GM21526 (cell line): ENCODE data around the gene SYN1.

Experiments used
- ATAC-seq: cut with Tn5 transposase; IDR thresholded peaks from one replicate; pipeline ENCODE4 v1.9.1; 2021; ENCODE audit warnings: moderate library complexity; ENCODE audit not compliant: unreplicated experiment, low FRiP score

Gene SYN1

DNA sequence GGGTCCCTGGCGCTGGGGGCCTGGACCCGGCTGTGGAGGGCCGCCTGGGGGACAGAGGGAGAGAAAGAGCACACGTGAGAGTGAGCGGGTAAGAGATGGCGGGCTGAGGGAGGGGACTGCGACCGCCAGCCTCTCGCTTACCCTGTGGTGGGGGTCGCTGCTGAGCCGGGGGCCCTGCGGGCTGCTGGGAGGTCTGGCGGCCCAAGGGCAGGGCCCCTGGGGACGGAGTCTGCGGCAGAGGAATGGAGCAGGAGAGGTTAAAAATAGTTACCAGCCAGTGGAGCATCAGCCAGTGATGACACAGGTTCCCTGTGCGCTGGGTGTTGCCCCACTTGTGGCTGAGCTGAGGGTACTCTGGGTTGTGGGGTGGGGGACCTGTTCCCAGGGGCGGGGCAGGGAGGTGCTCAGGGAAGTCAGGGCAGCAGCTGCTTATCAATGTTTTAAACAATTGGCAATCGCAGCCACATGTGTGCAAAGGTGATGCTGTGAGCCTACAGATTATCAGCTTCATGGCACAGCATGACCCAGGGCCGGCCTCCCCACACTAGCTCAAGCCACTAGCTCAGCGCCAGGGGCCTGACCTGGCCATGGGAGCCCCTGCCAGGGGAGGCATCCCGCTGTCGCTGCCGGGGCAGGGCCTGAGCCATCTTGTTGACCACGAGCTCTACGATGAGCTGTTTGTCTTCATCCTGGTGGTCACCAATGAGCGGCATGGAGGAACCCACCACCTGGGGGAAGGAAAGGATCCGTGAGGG, 44.9 kb downstream of the SYN1 start:
- ATAC-seq: no peak

GRCh38 chrX:47574076-47574546, 45.5 kb downstream of the SYN1 start:
- ATAC-seq: no peak

GRCh38 chrX:47573341-47574075, 46.1 kb downstream of the SYN1 start:
- no peak for ATAC-seq

GRCh38 chrX:47572773-47573340, 46.8 kb downstream of the SYN1 start:
- no peak for ATAC-seq

- ATAC-seq: no peak
Measured at GRCh38 chrX:47571896-47572295, 47.8 kb downstream of the SYN1 start.

DNA sequence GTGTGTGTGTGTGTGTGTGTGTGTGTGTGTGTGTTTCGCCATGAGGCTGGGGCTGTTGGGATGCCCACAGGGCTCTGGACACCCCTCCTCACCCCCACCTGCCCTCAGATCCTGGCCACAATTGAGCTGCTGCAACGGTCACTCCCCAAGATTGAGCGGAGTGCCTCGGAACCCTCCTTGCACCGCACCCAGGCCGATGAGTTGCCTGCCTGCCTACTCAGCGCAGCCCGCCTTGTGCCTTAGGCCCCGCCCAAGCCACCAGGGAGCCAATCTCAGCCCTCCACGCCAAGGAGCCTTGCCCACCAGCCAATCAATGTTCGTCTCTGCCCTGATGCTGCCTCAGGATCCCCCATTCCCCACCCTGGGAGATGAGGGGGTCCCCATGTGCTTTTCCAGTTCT, 48.4 kb downstream of the SYN1 start:
- ATAC-seq: no peak

- ATAC-seq: no peak
Measured at GRCh38 chrX:47570794-47571193, 48.9 kb downstream of the SYN1 start.

DNA sequence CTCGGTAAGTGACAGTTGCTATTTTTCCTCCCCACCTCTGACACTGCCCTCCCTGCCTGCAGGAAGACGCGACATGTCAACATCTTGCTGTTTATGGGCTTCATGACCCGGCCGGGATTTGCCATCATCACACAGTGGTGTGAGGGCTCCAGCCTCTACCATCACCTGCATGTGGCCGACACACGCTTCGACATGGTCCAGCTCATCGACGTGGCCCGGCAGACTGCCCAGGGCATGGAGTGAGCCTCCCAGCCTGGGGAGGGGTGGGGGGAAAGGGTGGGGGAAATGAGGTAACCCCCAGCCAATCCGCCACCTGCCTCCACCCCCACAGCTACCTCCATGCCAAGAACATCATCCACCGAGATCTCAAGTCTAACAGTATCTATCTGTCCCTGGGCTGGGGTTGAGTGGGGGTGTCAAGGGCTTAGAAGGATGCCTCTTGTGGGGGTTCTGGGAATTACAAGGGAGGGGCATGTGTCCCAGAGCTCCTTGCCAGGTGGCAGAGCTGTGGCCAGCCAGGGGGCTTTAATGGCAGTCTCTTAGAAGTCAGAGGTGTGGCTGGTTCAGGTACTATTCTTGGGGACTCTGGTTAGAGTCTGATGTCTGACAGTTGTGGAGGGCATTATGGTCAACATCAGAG, 50.9 kb downstream of the SYN1 start:
- ATAC-seq: no peak

- no peak for ATAC-seq
Measured at GRCh38 chrX:47566841-47567240, 52.8 kb downstream of the SYN1 start.

DNA sequence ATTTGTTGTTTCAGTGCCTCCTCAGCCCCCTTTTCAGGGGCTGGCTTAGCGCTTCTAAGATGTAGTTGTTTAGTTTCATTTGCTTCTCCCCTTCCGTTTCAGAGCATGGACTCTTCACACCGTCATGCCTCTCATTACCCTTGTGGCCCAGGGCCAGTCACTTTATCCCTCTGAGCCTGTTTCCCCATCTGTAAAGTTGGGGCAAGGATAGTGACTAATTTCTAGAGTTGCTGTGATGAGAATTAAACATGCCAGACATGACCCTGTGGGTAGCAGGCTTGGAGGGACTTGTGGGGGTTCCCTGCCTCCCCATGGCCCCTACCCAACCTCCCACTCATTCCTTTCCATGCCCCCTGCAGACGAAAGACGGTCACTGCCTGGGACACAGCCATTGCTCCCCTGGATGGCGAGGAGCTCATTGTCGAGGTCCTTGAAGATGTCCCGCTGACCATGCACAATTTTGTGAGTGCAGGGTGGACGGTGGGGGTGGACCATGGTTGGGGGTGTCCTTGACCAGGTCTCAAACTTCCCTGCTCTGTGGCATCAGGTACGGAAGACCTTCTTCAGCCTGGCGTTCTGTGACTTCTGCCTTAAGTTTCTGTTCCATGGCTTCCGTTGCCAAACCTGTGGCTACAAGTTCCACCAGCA, 55.1 kb downstream of the SYN1 start:
- ATAC-seq: no peak

- no peak for ATAC-seq
Measured at GRCh38 chrX:47563801-47564315, 55.8 kb downstream of the SYN1 start.

GRCh38 chrX:47562615-47563243, 56.9 kb downstream of the SYN1 start:
- no peak for ATAC-seq

GRCh38 chrX:47561659-47562151, 58.0 kb downstream of the SYN1 start:
- no peak for ATAC-seq

DNA sequence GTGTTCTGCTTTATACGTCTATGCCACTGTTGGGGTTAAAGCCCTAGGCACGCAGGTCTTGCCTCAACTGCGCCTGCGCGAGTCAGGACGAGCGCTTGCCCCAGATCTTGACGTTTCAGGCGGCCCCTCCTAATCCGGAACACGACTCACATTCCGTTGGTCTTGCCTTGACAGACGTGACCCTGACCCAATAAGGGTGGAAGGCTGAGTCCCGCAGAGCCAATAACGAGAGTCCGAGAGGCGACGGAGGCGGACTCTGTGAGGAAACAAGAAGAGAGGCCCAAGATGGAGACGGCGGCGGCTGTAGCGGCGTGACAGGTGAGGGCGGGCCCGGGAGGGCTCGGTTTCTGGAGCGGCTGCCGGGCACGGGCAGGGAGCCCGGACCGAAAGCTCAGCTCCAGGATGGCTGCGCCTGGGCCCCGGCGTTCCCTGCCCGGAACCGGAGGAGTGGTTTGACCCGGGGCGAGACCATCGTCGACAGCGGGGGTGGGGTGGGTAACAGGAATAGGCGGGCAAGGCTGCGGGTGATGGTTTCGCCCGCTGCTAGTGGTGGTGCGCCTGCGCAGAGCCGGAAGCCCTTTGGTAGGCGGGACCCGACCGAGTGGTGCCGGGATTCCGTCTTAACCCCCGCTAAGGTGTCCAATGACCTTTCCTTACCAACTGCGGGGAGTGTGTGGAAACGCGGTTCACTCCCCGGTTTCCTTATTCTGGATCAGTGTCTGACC, 58.6 kb downstream of the SYN1 start, which contains the start of gene ARAF:
Gene ARAF, plus strand, starts transcription at position 272 of the 725 bp plus-strand sequence. CDS start 1,763 bp downstream, outside the sequence.
- peak; percentile 83 for ATAC-seq

GRCh38 chrX:47560179-47560933, 59.3 kb downstream of the SYN1 start:
- ATAC-seq: no peak

DNA sequence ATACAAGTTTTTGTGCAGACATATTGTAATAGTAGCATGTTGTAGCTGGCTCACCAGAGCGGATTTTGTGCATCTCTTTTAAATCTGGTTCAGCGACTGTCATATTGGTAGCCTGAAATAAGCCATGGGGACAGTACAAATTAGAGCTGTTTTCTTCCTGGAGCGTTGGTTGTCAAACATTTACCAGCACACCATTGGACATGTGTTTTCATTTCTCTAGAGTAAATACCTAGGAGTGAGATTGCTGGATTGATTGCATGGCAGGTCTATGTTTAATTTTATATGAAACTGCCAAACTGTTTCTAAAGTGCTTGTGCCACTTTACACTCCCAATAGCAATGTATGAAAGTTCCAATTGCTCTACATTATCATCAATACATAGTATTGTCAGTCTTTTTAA, 61.2 kb downstream of the SYN1 start:
- ATAC-seq: no peak

DNA sequence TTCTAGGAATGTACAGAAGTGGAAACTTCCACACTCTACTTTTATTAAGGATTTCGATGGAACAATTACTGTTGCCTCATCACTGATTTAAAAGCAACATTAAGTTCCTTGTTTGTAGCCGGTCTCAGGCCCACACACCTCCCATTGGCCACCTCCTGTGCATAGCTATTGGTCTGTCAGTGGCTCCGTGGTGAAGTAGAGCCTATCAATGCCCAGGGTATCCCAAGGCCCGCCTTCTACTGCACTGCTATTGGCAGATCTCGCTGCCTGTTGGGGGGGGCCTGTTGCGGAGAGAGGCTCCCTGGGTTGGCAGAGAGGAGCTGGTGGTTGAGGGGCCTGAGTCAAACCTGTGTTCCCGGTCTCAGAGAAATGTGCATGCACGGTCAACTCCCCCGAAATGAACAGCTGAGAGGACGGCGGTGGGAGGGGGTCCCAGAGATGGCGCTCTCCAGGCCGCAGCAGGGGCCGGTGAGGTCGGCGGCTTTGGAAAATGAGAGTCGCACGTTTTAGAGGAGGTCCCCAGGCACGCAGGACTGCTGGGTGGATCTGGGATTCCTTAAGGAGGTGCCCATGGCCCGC, 63.5 kb downstream of the SYN1 start:
- peak; percentile 84 for ATAC-seq

GRCh38 chrX:47543496-47543895, 76.2 kb downstream of the SYN1 start:
- ATAC-seq: no peak
